Esophagus squamous epithelium (tissue), 4 donors: ENCODE results near the gene FIP1L1.

Source experiments
- CTCF ChIP-seq, 6 experiments: fragments of 450-650 bp in 4 of 6; fragments of 200-600 bp in 2 of 6; sonication (generic) in 2 of 6; IDR thresholded peaks; one replicate each; pipeline ENCODE4 v1.5.1; 2016 to 2019; ENCODE audit warnings: antibody characterized with exemption in 6 of 6, mild to moderate bottlenecking in 4 of 6, moderate library complexity in 4 of 6
- POLR2A ChIP-seq, 4 donors: fragments of 450-650 bp; IDR thresholded peaks; one replicate each; pipeline ENCODE4 v1.6.1; 2017; ENCODE audit warnings: antibody characterized with exemption in 4 of 4, mild to moderate bottlenecking in 4 of 4, moderate library complexity in 3 of 4

- TF ChIP-seq POLR2A (IDR thresholded peaks at IDR 0.05) (no peak), CTCF (IDR thresholded peaks at IDR 0.05) (no peak)
Observed at GRCh38 chr4:53485658-53486040, 108.2 kb downstream of the FIP1L1 start.
